ENCODE measurements around the gene CHAT.

Gene CHAT

DNA sequence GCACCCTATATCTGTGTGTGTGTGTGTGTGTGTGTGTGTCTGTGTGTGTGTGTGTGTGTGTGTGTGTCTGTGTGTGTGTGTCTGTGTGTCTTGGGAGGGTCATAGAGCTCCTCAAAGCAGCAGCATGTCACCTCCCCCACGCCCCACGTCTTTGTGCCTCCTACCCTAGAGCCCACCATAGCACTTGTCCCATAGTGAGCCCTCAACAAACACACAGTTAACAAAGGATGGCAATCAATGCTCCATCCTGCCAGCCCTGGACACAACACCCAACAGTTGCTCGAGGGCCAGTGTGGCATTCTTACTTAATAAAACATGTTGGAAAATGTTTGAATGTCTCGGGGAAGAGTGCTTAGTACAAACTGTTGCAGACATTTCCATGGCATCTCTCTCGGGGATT, 96.1 kb downstream of the CHAT start:
- intact Hi-C loops (cut with DNase I), result no loop called here
- no peak for DNase-seq

GRCh38 chr10:49710966-49711365, 97.1 kb downstream of the CHAT start:
- intact Hi-C loops (cut with DNase I), result no loop called here
- no peak for DNase-seq

DNA sequence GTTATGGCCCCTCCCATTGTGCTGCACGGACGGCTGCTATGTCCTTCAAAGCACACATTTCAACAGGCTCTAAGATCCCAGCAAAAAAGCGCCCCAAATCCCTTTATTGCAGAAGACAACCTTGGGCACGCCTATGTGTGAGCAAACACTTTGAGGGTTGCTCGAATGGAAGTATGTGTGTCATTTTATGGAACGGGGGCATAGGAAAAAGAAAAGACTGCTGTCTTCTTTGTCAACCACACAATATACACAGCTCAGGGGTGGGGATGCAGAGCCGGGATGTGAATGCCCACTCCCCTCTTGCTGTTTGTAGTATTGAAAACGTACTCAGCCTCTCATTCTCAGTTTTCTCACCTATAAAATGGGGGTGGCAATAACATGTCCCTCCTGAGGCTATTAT, 97.6 kb downstream of the CHAT start:
- intact Hi-C loops (cut with DNase I), result no loop called here
- DNase-seq, result no peak

DNA sequence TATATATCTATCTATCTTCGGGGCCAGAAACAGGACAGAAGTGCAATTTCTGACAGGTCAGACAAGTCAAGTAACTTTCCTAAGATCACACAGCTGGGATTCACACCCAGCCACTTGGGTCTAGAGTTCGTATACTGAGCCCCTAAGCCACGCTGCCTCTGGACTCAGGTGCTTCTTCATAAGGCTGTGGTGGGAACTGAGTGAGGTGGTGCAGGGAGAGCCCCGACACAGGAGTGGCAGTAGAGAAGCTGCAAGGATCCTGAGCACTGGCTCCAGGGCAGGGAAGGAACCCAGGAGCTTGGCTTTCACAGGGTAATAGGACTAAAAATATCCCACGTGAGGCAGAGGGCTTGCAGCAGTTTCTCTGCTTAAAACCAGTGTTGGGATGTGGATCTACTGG, 99.4 kb downstream of the CHAT start:
- no peak for DNase-seq

More for the DNA sequence above, 99.4 kb downstream of the CHAT start:
- intact Hi-C loops (cut with DNase I), result no loop called here
